ENCODE results near the gene BRMS1L. TPM values are rescaled to one million over a fixed set of nuclear protein-coding genes. Genes with fewer than 3 reads are reported as not detected.

The BRMS1L gene
- total and polyA plus RNA-seq, 2 of the 4 experiments (the other 2 are of a cell fraction): 1.8 to 6.2 TPM

DNA sequence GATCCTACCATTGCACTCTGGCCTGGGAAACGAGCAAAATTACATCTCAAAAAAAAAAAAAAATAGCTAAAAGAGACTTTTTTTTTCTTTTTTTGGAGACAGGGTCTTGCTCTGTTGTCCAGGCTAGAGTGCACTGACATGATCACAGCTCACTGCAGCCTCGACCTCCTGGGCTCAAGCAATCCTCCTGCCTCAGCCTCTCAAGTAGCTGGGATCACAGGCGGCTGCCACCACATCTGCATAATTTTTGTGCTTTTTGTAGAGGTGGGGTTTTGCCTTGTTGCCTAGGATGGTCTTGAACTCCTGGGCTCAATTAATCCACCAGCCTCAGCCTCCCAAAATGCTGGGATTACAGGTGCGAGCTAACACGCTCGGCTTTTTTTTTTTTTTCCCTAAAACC is 28.3 kb upstream of the BRMS1L start:
- H3K9me3 ChIP-seq (ENCODE audit: control insufficient read depth, insufficient read depth, low read length): no peaks in the 10 kb centered on the region
- TF ChIP-seq MXI1 (IDR thresholded peaks at IDR 0.05; ENCODE audit: borderline replicate concordance, low read depth, low read length) (no peak), CHD1 (IDR thresholded peaks at IDR 0.05; ENCODE audit: low read depth, low read length) (no peak), SMC3 (IDR thresholded peaks at IDR 0.05; ENCODE audit: low read depth, low read length) (no peak), CEBPB (IDR thresholded peaks at IDR 0.05; ENCODE audit: low read depth, low read length) (no peak), MAFK (IDR thresholded peaks at IDR 0.05; ENCODE audit: low read depth, low read length) (no peak), BHLHE40 (IDR thresholded peaks at IDR 0.05; ENCODE audit: low read depth, low read length) (no peak), RAD21 (IDR thresholded peaks at IDR 0.05; ENCODE audit: low read length) (no peak), MAZ (IDR thresholded peaks at IDR 0.05; ENCODE audit: borderline replicate concordance, low read depth, low read length) (no peak), POLR2A (IDR thresholded peaks at IDR 0.05; ENCODE audit: low read depth, low read length) (no peak), NFE2L2 (IDR thresholded peaks at IDR 0.05; ENCODE audit: low read depth, low read length) (no peak), FOS (IDR thresholded peaks at IDR 0.05; ENCODE audit: low read depth, low read length) (no peak), RFX5 (IDR thresholded peaks at IDR 0.05; ENCODE audit: low read depth, low read length) (no peak), RCOR1 (IDR thresholded peaks at IDR 0.05; ENCODE audit: insufficient replicate concordance, low read length) (no peak)
- TF ChIP-seq, protein P1, sequence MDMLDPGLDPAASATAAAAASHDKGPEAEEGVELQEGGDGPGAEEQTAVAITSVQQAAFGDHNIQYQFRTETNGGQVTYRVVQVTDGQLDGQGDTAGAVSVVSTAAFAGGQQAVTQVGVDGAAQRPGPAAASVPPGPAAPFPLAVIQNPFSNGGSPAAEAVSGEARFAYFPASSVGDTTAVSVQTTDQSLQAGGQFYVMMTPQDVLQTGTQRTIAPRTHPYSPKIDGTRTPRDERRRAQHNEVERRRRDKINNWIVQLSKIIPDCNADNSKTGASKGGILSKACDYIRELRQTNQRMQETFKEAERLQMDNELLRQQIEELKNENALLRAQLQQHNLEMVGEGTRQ (IDR thresholded peaks at IDR 0.05; ENCODE audit: low read depth, low read length): no peak
- TF ChIP-seq, protein P2, sequence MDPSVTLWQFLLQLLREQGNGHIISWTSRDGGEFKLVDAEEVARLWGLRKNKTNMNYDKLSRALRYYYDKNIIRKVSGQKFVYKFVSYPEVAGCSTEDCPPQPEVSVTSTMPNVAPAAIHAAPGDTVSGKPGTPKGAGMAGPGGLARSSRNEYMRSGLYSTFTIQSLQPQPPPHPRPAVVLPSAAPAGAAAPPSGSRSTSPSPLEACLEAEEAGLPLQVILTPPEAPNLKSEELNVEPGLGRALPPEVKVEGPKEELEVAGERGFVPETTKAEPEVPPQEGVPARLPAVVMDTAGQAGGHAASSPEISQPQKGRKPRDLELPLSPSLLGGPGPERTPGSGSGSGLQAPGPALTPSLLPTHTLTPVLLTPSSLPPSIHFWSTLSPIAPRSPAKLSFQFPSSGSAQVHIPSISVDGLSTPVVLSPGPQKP (IDR thresholded peaks at IDR 0.05; ENCODE audit: borderline replicate concordance, low read depth, low read length): no peak
- TF ChIP-seq, protein P3, sequence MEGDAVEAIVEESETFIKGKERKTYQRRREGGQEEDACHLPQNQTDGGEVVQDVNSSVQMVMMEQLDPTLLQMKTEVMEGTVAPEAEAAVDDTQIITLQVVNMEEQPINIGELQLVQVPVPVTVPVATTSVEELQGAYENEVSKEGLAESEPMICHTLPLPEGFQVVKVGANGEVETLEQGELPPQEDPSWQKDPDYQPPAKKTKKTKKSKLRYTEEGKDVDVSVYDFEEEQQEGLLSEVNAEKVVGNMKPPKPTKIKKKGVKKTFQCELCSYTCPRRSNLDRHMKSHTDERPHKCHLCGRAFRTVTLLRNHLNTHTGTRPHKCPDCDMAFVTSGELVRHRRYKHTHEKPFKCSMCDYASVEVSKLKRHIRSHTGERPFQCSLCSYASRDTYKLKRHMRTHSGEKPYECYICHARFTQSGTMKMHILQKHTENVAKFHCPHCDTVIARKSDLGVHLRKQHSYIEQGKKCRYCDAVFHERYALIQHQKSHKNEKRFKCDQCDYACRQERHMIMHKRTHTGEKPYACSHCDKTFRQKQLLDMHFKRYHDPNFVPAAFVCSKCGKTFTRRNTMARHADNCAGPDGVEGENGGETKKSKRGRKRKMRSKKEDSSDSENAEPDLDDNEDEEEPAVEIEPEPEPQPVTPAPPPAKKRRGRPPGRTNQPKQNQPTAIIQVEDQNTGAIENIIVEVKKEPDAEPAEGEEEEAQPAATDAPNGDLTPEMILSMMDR (conservative IDR thresholded peaks at IDR 0.05; ENCODE audit: low read depth, low read length): no peak
- H3K4me2 ChIP-seq (ENCODE audit: low read depth, low read length): no peak overlapping the region
- H3K4me1 ChIP-seq (ENCODE audit: control insufficient read depth, insufficient read depth, low read length): 0 out of 2 replicates have a peak, but pooled peaks cover 2% of the 10 kb centered on the region
- no peak overlapping the region for H3K9ac ChIP-seq (ENCODE audit: low read depth, low read length)
- H3K14ac ChIP-seq (replicated peaks; ENCODE audit: low read depth, low read length): no peak overlapping the region
- intact Hi-C loops (cut with micrococcal nuclease) (no loop called here), in situ Hi-C loops (cut with MboI; ENCODE audit: low sequenced_read_pairs) (loop anchor here (10.0 kb wide), 1 partner anchor 353 kb away; no protein-coding TSS in a partner anchor), dilution Hi-C loops (cut with HindIII; ENCODE audit: low sequenced_read_pairs, unreplicated experiment) (no loop called here)
- no peak overlapping the region for H2AFZ ChIP-seq (replicated peaks; ENCODE audit: low read length, poor library complexity)
- WGBS, 2 experiments (ENCODE audit: extremely low coverage in 2 of 2, insufficient read length in 1 of 2): 100% methylated on average over 2 of the region's 6 CpGs; no CpG with 5 or more reads in 1 of the 2 experiments
- no peak overlapping the region for H3K27ac ChIP-seq (ENCODE audit: insufficient read depth, low read length)
- H3K27me3 ChIP-seq (ENCODE audit: control insufficient read depth, insufficient read depth, low read length): no peaks in the 10 kb centered on the region
- no peak for DNase-seq
- no peak overlapping the region for H3K18ac ChIP-seq (ENCODE audit: low read depth, low read length)
- H2BK5ac ChIP-seq (ENCODE audit: low read depth, low read length, poor library complexity, severe bottlenecking): no peak overlapping the region
- H2BK120ac ChIP-seq (ENCODE audit: low read depth, low read length): no peak overlapping the region
- no TSS peak for BruUV-seq (replicated peaks)
- H2AK5ac ChIP-seq (ENCODE audit: low read depth, low read length): no peak overlapping the region
- H3K56ac ChIP-seq (ENCODE audit: extremely low read depth, insufficient read depth, low read length): no peak overlapping the region
- no peak overlapping the region for H2BK15ac ChIP-seq (ENCODE audit: low read depth, low read length)
- no peak overlapping the region for H4K8ac ChIP-seq (ENCODE audit: low read depth in 2 of 2, low read length in 2 of 2)
- H2BK20ac ChIP-seq (ENCODE audit: low read depth, low read length): no peak overlapping the region
- no peaks in the 10 kb centered on the region for H3K9me1 ChIP-seq (ENCODE audit: insufficient read depth, low read length)
- H4K5ac ChIP-seq (ENCODE audit: low read depth, low read length): no peak overlapping the region
- H3K79me1 ChIP-seq (ENCODE audit: low read depth in 1 of 2, low read length in 2 of 2): peaks cover 10 to 26% of the 10 kb centered on the region in 2 experiments
- no peak overlapping the region for H3K23ac ChIP-seq (ENCODE audit: low read depth, low read length)
- no peak overlapping the region for H2AK9ac ChIP-seq (replicated peaks; ENCODE audit: low read depth, low read length, poor library complexity)
- POLR2A ChIA-PET (ENCODE audit: unreplicated experiment): no interaction called here
- peaks cover 16% of the 10 kb centered on the region for H4K20me1 ChIP-seq (ENCODE audit: insufficient read depth, low read length)
- ATAC-seq (ENCODE audit: low read depth): no peak
- CTCF ChIA-PET: interaction anchor here (0.7 to 1.0 kb wide), 3 partner anchors 9 to 24 kb away, joined by 3 read pairs; no protein-coding TSS in a partner anchor
- no peak overlapping the region for H3K4ac ChIP-seq (ENCODE audit: low read depth, low read length)
- no peaks in the 10 kb centered on the region for H3K36me3 ChIP-seq (ENCODE audit: control insufficient read depth, insufficient read depth, low read length)
- no peak overlapping the region for H4K91ac ChIP-seq (ENCODE audit: insufficient read depth, low read depth, low read length)
- H3K4me3 ChIP-seq (ENCODE audit: insufficient read depth, low read depth, low read length): no peak overlapping the region

Measured in IMR-90 (cell line).